SKM-1 treated with dmso at 0.1 percent for 144 hours (cell line): Measurements from ENCODE around the gene HEATR5A.
"Not testable (repeated sequence)": the region's sequence is repeated elsewhere in the genome, so short reads cannot be mapped to it uniquely, and the experiment has no call there.

Experiments used
- DNase-seq: peaks from one replicate; lab custom pipeline; 2025; ENCODE audit not compliant: unreplicated experiment; lab: John Stamatoyannopoulos, UW

Gene HEATR5A

DNA sequence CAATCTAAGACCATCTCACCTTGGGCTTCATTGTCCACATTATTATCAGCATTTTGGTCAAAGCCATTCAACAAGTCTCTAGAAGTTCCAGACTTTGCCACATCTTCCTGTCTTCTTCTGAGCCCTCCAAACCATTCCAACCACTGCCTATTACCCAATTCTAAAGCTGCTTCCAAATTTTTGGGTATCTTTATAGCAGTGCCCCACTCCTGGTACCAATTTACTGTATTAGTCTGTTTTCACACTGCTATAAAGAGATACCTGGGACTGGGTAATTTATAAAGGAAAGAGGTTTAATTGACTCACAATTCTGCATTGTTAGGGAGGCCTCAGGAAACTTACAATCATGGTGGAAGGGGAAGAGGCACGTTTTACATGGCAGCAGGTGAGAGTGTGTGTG lies 89.0 kb downstream of the HEATR5A start:
- not testable (repeated sequence) for DNase-seq

DNA sequence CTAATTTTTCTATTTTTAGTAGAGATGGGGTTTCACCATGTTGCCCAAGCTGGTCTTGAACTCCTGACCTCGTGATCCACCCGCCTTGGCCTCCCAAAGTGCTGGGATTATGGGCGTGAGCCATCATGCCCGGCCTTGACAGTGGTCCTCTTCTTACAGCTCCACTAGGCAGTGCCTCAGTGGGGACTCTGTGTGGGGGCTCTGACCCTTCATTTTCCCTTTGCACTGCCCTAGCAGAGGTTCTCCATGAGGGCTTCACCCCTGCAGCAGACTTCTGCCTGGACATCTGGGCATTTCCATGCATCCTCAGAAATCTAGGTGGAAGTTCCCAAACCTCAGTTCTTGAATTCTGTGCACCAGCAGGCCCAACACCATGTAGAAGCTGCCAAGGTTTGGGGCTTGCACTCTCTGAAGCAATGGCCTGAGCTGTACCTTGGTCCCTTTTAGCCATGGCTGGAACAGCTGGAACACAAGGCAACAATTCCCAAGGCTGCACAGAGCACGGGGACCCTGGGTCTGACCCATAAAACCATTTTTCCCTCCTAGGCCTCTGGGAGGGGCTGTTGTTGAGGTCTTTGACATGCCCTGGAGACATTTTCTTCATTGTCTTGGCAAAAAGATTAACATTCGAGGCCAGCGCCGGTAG lies 90.4 kb downstream of the HEATR5A start:
- DNase-seq = not testable (repeated sequence)

DNA sequence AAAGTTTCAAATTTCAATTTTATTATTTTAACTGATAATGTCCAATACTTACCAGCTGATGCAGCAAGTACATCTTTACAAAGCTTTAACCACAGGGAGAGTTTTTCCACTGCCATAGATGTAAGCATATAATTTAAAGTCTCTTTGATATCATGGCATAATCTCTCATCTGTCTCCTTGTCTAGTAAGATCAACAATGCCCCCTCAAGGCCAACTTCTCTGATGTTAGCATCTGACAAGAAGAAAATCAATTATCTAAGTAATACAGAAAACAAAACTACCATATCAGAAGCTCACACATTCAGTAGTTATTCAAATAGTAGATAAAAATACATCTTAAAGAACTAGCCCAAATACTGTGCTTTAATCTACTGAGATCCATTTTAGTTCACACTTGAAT lies 94.2 kb downstream of the HEATR5A start:
- DNase-seq = no peak

DNA sequence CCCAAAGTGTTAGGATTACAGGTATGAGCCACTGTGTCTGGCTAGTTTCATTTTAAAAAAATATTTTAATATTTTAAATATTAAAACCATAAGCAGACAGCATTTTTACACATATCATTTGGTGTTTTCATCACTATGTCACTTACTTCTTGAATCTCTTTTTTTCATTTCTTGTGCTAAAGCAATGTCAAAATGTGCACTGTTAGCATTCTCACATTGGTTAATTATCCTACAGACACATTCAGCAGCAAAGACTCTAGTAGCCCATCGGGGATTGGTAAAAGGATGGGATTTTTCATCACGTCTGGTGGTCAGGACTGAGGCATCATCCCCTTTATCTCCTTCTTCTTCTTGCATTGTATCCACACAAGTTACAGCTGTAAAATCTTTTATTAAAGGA lies 96.9 kb downstream of the HEATR5A start:
- no peak for DNase-seq

DNA sequence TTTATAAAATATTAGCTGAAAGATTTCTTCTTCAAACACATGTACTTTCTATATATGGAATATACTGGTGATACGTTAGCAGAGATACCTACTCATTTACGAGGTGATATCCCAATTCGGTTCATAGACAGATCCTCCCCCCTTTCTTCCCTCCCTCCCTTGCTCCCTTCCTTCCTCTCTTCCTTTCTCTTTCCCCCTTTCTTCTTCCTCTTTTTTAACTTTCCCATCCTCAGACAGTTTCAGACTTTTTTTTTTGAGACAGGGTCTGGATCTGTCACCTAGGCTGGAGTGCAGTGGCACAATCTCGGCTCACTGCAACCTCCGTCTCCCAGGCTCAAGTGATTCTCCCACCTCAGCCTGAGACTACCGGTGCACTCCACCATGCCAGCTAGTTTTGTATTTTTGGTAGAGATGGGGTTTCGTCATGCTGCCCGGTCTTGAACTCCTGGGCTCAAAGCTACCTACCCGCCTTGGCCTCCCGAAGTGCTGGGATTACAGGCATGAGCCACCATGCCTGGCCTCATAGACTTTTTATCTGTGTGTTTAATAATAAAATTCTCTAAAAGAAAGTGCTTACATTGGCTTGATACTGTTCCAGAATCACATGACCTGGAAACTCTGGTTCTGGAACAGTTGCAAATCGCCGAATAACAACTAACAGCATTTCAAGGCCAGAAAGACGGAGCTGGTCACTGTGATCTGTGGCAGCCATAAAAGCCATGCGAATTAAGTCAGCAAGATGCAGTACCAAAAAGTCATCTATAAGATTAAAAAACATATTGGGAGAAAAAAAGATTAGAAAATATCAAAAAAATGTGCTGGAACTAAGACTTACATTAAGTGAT lies 99.2 kb downstream of the HEATR5A start:
- DNase-seq = no peak

DNA sequence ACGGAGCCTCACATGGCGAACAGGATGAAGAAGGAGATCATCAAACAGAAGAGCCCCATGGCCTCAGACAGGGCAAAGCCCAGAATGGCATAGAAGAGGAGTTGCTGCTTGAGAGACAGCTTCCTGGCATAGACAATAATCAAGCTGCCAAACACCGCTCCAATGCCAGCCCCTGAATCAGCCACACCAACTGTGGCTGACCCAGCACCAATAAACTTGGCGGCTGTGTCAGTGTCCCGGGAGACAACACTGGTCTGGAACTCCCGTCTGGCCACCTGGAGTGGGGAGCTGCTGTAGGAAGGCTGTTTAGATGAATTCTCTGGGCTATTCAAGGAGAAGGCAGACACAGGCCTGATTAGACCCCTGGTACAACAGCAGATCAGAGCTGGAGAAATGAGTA lies 100.1 kb downstream of the HEATR5A start:
- DNase-seq = no peak

DNA sequence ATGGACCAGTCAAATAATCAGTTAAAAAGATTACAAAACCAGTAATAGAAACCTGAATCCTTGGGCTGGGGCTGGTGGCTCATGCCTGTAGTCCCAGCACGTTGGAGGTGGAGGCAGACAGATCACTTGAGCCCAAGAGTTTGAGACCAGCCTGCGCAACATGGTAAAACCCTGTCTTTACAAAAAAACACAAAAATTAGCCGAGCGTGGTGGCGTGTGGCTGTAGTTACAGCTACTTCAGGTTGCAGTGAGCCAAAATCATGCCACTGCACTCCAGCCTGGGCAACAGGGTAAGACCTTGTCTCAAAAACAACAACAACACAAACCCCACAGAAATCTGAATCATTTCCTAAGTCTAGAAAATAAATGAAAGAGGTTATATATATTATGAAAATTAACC lies 100.6 kb downstream of the HEATR5A start:
- no peak for DNase-seq

DNA sequence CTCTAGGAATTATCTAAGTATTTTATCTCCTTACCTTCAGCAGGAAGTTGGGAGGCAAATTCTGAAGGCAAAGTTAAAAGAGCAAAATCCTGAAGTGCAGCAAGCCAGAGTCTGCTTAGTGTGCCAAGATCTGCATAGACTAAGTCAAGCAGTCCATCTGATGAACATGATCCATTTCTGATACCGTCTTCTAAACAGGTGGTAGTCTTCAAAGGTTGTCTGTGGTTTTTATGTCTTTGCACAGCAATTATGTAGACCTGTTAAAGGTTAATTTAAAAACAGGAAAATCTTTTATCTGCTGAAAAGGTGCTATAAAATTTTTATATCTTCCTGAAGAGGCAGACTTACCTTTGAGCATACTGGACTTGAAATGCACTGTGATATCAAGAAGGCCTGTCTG lies 107.4 kb downstream of the HEATR5A start:
- no peak for DNase-seq

DNA sequence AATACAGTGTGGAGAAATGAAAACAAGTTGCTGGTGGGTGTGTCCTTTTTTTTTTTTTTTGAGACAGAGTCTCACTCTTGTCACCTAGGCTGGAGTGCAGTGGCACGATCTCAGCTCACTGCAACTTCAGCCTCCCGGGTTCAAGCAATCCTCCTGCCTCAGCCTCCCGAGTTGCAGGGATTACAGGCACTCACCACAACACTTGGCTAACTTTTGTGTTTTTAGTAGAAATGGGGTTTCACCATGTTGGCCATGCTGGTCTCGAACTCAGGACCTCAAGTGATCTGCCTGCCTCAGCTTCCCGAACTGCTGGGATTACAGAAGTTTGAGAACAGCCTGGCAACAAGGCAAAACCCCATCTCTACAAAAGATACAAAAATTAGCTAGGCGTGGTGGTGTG lies 108.0 kb downstream of the HEATR5A start:
- DNase-seq = not testable (repeated sequence)

DNA sequence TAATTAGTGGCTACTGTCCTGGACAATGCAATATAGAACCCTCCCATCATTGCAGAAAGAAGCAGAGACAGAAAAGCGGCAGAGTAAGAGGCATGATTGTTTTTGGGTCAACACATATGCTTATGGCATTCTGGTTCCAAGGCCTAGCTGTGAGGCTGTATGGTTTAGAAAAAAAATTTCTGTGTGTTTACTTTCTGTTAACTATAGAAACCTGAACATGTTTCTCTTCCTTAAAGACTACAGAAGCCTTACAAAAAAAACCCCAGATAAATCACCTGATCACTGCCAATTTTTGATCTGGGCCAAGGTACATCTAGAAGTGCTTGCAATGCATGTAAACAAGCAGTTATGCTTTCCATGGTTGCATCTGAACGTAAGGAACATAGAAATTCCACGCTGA lies 112.7 kb downstream of the HEATR5A start:
- DNase-seq = no peak

DNA sequence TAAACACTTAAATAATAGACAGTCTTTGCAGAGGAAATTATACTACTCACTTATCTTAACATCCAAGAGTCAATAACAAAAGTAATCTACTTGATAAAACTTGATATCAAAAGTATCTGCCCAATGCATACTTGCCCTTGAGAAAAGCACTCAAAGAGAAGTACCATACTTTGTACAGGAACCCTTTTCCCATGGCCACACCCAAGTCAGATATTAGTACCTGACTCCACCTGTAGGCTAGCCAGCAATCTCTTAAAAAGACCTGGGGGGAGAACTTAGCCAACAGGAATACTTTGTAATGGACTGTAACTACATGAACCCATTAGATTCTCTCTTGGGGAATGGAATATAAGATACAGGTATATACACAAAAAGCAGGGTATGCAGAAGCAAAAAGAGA lies 113.2 kb downstream of the HEATR5A start:
- DNase-seq = no peak

DNA sequence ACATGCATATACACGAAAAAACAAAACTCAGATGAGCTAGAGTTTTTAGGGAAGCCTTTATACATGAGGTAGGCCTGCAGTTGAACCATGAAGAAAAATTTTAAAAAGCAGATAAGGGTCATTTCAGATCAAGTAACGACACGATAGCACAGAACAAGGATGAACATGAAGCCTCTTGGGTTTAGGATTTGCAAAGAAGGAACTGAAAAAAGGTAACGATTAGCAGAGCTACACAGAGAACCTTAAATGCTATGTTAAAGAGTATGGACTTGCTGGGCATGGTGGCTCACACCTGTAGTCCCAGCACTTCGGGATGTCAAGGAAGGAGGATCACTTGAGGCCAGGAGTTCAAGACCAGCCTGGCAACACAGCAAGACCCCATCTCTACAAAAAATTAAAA lies 116.7 kb downstream of the HEATR5A start:
- no peak for DNase-seq

DNA sequence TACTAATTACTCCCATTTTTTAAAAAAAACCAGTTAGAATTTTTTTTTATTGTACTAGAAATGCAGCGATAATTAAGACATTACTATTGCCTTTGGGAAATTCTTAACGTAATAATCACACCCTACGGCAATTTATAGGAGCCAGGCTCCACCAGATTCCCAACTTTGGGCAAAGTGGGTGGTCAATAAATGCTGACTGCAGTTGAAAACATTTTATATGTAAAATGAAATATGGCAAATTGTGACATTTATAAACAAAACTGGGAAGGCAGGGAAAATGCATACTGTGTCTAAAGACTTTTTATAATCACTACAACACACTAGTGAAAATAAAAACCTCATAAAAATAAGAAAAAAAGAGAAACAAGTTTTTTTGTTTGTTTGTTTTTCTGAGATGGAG lies 119.5 kb downstream of the HEATR5A start:
- no peak for DNase-seq

DNA sequence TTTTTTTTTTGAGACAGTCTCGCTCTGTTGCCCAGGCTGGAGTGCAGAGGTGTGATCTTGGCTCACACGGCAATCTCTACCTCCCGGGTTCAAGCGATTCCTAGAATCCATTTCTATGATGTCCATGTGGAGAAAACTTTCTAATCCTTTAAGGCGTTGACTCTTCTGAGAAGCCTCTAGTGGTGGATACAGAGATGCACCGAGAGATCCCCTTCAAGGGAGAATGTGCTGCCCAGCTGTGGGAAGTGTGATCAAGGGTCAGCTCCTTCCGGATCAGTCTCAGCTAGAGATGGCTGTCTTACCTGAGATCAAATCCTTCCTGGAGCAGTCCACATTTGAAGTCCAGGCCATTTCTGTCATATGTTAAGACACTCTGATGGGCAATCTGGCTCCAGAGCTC lies 120.1 kb downstream of the HEATR5A start:
- DNase-seq = no peak

DNA sequence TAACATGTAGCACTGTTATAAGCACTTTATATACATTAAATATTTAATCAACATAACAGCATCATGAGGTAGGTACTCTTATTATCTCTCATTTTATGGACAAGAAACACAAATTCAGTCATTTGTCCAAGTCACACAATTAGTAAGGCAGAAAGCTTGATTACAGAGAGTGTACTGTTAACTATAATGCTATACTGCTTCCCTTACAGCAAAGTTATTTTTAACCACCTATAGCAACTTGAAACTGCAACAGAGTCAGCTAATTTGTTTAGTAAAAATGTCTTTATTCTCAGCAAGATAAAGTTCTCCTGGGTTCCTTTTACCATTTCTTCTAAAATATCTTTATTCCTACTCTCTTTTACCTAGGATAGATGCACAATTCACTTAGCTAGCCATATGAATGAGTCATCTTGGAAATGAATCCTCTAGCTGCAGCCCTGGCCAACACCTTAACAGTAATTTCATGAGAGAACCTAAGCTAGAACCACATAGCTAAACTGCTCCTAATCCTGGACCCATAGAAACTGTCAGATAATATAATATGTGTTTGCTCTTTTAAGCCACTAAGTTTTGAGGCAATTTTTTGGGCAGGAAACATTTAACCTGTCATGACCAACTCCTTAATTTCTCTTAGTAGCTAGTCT lies 122.5 kb downstream of the HEATR5A start:
- no peak for DNase-seq

DNA sequence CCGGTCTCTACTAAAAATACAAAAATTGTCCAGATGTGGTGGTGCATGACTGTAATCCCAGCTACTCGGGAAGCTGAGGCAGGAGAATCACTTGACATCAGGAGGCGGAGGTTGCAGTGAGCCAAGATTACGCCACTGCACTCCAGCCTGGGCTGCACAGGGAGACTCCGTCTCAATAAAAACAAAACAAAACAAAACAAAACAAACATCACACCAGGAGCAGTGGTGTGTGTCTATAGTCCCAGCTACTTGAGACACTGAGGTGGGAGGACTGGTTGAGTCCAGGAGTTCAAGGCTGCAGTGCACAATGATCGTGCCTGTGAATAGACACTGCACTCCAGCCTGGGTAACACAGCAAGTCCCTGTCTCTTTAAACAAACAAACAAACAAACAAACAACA lies 123.2 kb downstream of the HEATR5A start:
- no peak for DNase-seq

DNA sequence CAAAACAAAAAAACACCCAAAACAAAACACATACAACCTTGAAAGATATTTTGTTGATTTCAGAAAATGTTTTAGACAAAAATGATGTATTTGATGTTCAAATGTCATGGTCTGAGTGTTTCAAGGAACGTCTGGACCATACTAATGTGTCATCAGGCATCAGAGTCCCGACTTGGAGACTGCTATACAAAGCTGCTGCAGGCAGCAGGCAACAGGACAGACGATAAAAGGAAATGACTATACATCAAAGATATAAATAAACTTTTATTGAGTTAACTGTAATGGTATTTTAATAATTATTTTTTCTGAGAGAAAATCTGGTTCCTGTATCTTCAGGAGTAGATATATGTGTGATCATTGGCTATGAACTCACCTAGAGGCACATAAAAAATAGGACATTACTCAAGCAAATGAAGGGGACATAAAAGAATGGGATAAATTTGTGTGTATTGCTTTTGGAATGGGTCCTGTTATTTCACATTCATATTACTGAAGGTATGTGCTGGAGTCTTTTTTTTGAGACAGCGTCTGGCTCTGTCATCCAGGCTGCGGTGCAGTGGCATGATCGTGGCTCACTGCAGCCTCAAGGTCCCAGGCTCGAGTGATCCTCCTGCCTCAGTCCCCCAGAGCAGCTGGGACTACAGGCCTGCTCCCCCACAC lies 125.5 kb downstream of the HEATR5A start:
- no peak for DNase-seq

DNA sequence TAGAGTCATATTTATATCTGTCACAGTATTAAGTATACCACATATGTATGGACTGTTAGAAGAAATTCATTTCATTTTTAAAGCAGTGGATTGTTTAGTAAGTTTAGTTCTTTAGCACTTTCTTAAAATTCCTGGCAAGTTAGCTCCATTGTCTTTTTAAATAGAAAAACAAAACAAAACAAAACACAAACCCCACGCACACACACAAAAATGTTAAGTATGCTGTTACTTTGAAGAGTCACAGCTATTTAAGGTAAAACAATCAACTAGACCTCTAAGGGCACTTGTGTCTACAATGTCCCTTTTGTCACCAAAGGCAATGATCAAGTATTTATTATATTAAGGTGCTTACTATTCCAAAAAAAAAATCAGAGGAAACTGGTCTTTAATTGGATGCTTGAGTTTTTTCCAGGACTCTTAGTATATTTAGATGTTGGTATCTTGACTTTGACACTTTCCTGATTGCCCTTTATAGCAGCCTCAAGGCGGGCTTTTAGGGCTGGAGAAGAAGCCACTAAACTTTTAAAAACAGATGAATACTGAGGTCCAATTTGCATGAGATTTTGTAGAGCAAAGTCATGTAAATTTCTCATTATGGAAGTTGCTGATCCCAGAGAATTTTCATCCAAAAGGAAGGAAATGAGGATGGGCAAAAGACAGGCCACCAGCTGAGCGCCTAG lies 127.3 kb downstream of the HEATR5A start:
- DNase-seq = no peak

DNA sequence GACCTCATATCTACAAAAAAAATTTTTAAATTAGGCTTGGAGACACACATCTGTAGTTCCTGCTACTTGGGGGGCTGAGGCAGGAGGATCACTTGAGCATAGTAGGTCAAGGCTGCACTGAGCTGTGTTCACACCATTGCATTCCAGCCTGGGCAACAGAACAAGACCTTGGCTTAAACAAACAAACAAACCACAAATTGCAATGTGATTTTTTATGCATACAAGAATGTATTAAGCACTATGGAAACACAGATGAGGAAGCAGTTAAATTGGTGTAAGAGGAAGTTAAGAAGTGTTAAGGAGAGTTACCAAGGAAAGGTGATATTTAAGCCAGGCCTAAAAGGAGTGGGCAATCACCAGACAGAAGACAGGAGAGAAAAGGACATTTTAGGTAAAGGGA lies 129.1 kb downstream of the HEATR5A start:
- peak; percentile 22 for DNase-seq

DNA sequence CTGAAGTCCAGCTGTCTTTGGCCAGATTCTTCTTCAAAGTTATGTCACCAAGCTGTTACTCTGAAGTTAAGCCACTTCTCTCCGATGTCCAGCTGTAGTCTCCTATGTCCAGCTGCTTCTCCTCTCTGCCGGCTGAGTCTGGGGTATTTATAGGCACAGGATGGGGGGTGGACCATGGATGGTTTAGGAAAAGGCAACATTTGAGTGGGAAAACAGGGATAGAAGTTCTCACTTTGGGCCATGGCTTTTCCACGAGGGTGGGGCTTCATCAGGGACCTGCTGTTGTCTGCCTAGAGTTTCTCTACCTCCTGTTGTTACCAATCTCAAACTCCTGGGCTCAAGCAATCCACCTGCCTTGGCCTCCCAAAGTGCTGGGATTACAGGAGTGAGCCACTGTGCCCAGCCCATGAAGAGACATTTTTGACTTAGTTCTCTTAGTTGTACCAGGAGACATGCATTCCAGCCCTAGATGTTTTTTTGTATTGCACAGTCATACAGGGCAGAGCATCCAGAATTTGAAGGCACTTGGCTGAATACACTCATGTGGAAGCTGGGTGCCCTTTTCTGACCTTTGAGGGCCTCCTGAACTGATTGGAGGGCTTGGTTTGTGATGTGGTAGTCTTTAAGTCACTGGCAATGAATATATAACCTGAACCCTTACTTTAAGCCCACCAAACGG lies 132.9 kb downstream of the HEATR5A start:
- DNase-seq = no peak
